HEK293 (cell line): ENCODE data around the gene EHMT1.

Experiments used
- CTCF ChIA-PET: fragments of 350-600 bp; formaldehyde crosslinking; extraction: SDS; loops from one replicate; lab custom pipeline; 2021; ENCODE audit warnings: antibody characterized with exemption; lab: Yijun Ruan, JAX
- POLR2A ChIA-PET: fragments of 300-600 bp; formaldehyde crosslinking; extraction: SDS; loops from one replicate; lab custom pipeline; 2020; ENCODE audit warnings: antibody characterized with exemption, inconsistent platforms; lab: Yijun Ruan, JAX
- H3K27ac ChIP-seq: fragments of 200-500 bp; sonication (Bioruptor generic); 2 replicates; pipeline ENCODE4 v1.5.1; 2014; ENCODE audit warnings: low read depth, low read length, control low read depth, inconsistent platforms; ENCODE audit errors: extremely low read depth
- H3K36me3 ChIP-seq, 2 experiments: fragments of 200-500 bp in 1 of 2; sonication (Bioruptor generic) in 1 of 2; 1 replicate in 1 of 2; 2 replicates in 1 of 2; pipeline ENCODE4 v1.5.1; 2014 to 2017; ENCODE audit warnings: inconsistent platforms in 2 of 2, low read length in 2 of 2; ENCODE audit not compliant: control insufficient read depth in 2 of 2, insufficient read depth in 1 of 2
- H3K4me1 ChIP-seq: fragments of 200-500 bp; sonication (Bioruptor generic); 2 replicates; pipeline ENCODE4 v1.5.1; 2014; ENCODE audit warnings: mild to moderate bottlenecking, low read length, inconsistent platforms; ENCODE audit not compliant: control insufficient read depth, insufficient read depth
- H3K4me3 ChIP-seq: 2 replicates; pipeline ENCODE4 v1.5.1; 2011; ENCODE audit warnings: low read depth, mild to moderate bottlenecking, control low read depth, low read length, moderate library complexity
- H3K9me3 ChIP-seq: fragments of 200-500 bp; sonication (Bioruptor generic); 2 replicates; pipeline ENCODE4 v1.5.1; 2014; ENCODE audit warnings: low read depth, low read length, inconsistent platforms; ENCODE audit not compliant: control insufficient read depth, insufficient read depth
- INSM2 ChIP-seq: fragments of 450-650 bp; formaldehyde crosslinking; IDR thresholded peaks from 2 replicates; pipeline ENCODE4 v1.5.1; 2016; ENCODE audit warnings: missing biosample characterization, missing genetic modification characterization
- KLF7 ChIP-seq: fragments of 450-650 bp; formaldehyde crosslinking; IDR thresholded peaks from 2 replicates; pipeline ENCODE4 v1.5.1; 2016; ENCODE audit warnings: missing biosample characterization, missing genetic modification characterization, borderline replicate concordance
- KLF8 ChIP-seq: fragments of 450-650 bp; formaldehyde crosslinking; IDR thresholded peaks from 2 replicates; pipeline ENCODE4 v1.5.1; 2016; ENCODE audit warnings: missing biosample characterization, missing genetic modification characterization
- MYNN ChIP-seq: fragments of 450-650 bp; formaldehyde crosslinking; IDR thresholded peaks from 2 replicates; pipeline ENCODE4 v1.5.1; 2016; ENCODE audit warnings: missing biosample characterization, missing genetic modification characterization, borderline replicate concordance
- SETDB1 ChIP-seq: IDR thresholded peaks from one replicate; pipeline ENCODE4 v1.6.1; 2017; ENCODE audit warnings: mild to moderate bottlenecking, low read length, moderate library complexity, mixed read lengths; ENCODE audit not compliant: insufficient read length
- ZEB2 ChIP-seq: fragments of 450-650 bp; formaldehyde crosslinking; IDR thresholded peaks from 2 replicates; pipeline ENCODE4 v1.5.1; 2016; ENCODE audit warnings: missing biosample characterization, missing genetic modification characterization
- ZFP69B ChIP-seq: fragments of 450-650 bp; formaldehyde crosslinking; IDR thresholded peaks from 2 replicates; pipeline ENCODE4 v1.5.1; 2016; ENCODE audit warnings: missing biosample characterization, missing genetic modification characterization
- ZIC2 ChIP-seq: fragments of 450-650 bp; formaldehyde crosslinking; IDR thresholded peaks from 2 replicates; pipeline ENCODE4 v1.5.1; 2016; ENCODE audit warnings: missing biosample characterization, missing genetic modification characterization
- ZNF184 ChIP-seq: fragments of 450-650 bp; IDR thresholded peaks from 2 replicates; pipeline ENCODE4 v1.5.1; 2018; ENCODE audit warnings: missing biosample characterization, mild to moderate bottlenecking, missing genetic modification characterization
- ZNF19 ChIP-seq: fragments of 450-650 bp; formaldehyde crosslinking; IDR thresholded peaks from 2 replicates; pipeline ENCODE4; 2016; ENCODE audit warnings: missing biosample characterization, missing genetic modification characterization, low read depth
- ZNF311 ChIP-seq: fragments of 450-650 bp; formaldehyde crosslinking; IDR thresholded peaks from 2 replicates; pipeline ENCODE4 v1.5.1; 2017; ENCODE audit warnings: missing biosample characterization, missing genetic modification characterization, borderline replicate concordance
- ZNF394 ChIP-seq: fragments of 450-650 bp; formaldehyde crosslinking; IDR thresholded peaks from 2 replicates; pipeline ENCODE4 v1.5.1; 2016; ENCODE audit warnings: missing biosample characterization, missing genetic modification characterization, mild to moderate bottlenecking, moderate library complexity, borderline replicate concordance
- ZNF416 ChIP-seq: fragments of 450-650 bp; formaldehyde crosslinking; IDR thresholded peaks from 2 replicates; pipeline ENCODE4 v1.5.1; 2016; ENCODE audit warnings: missing biosample characterization, missing genetic modification characterization
- ZNF48 ChIP-seq: fragments of 450-650 bp; formaldehyde crosslinking; IDR thresholded peaks from 2 replicates; pipeline ENCODE4 v1.5.1; 2016; ENCODE audit warnings: missing biosample characterization, missing genetic modification characterization
- ZNF555 ChIP-seq: fragments of 450-650 bp; formaldehyde crosslinking; conservative IDR thresholded peaks from 2 replicates; pipeline ENCODE4 v1.5.1; 2017; ENCODE audit warnings: missing biosample characterization, mild to moderate bottlenecking, missing genetic modification characterization, inconsistent platforms
- ZNF561 ChIP-seq: fragments of 450-650 bp; IDR thresholded peaks from 2 replicates; pipeline ENCODE4 v1.5.1; 2018; ENCODE audit warnings: missing biosample characterization, missing genetic modification characterization, borderline replicate concordance
- ZNF585B ChIP-seq: fragments of 450-650 bp; formaldehyde crosslinking; IDR thresholded peaks from 2 replicates; pipeline ENCODE4 v1.5.1; 2016; ENCODE audit warnings: missing biosample characterization, missing genetic modification characterization
- ZNF621 ChIP-seq: fragments of 450-650 bp; formaldehyde crosslinking; IDR thresholded peaks from 2 replicates; pipeline ENCODE4 v1.5.1; 2017; ENCODE audit warnings: missing biosample characterization, missing genetic modification characterization
- ZNF792 ChIP-seq: fragments of 450-650 bp; formaldehyde crosslinking; IDR thresholded peaks from 2 replicates; pipeline ENCODE4 v1.5.1; 2016; ENCODE audit warnings: missing biosample characterization, missing genetic modification characterization
- ZSCAN5A ChIP-seq: fragments of 450-650 bp; formaldehyde crosslinking; IDR thresholded peaks from 2 replicates; pipeline ENCODE4 v1.5.1; 2016; ENCODE audit warnings: missing biosample characterization, missing genetic modification characterization
- TF ChIP-seq, protein P1 (sequence below): fragments of 450-650 bp; formaldehyde crosslinking; IDR thresholded peaks from 2 replicates; pipeline ENCODE4 v1.5.1; 2017; ENCODE audit warnings: missing biosample characterization, missing genetic modification characterization

EHMT1 gene

DNA sequence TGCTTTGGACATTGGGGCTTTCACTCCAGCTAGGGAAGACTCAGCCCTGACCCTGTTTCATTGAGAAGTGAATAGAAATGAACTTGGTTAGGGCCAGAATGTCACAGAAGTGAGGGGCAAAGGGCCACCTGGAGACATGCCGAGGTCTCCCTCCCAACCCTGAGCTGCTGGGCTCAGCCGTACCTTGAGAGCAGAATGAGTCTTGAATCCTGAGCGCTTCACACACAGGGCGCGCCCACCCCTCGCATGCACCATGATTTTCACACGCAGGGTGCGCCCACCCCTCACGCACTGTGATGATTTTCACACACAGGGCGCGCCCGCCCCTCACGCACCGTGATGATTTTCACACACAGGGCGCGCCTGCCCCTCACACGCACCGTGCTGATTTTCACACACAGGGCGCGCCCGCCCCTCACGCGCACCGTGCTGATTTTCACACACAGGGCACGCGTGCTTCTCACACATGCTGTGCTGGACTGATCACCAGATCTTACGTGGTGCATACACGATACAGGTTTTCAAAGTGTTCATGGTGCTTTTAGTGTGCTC is 99.0 kb downstream of the EHMT1 start:
- Histone ChIP-seq H3K27ac (no peak overlapping the region), H3K9me3 (no peaks in the 10 kb centered on the region), H3K4me3 (no peak overlapping the region), H3K4me1 (no peaks in the 10 kb centered on the region), H3K36me3 (peaks cover 6 to 39% of the 10 kb centered on the region in 2 experiments; a peak in 2 of 3 replicates)
- POLR2A ChIA-PET = no interaction called here
- CTCF ChIA-PET = no interaction called here
- TF ChIP-seq ZFP69B (tag by site-specific recombination) = no peak
- 0 out of 2 replicates have a peak, but pooled peaks have one; percentile 32 for TF ChIP-seq KLF7 (tag by site-specific recombination)
- 0 out of 2 replicates have a peak, but pooled peaks have one; percentile 55 for TF ChIP-seq KLF8
- TF ChIP-seq ZNF621 (tag by site-specific recombination) = no peak
- TF ChIP-seq ZEB2 (tag by site-specific recombination) = no peak
- no peak for TF ChIP-seq MYNN
- no peak for TF ChIP-seq ZNF19 (tag by site-specific recombination)
- TF ChIP-seq SETDB1 = peak; percentile 15
- TF ChIP-seq ZSCAN5A (tag by site-specific recombination) = no peak

DNA sequence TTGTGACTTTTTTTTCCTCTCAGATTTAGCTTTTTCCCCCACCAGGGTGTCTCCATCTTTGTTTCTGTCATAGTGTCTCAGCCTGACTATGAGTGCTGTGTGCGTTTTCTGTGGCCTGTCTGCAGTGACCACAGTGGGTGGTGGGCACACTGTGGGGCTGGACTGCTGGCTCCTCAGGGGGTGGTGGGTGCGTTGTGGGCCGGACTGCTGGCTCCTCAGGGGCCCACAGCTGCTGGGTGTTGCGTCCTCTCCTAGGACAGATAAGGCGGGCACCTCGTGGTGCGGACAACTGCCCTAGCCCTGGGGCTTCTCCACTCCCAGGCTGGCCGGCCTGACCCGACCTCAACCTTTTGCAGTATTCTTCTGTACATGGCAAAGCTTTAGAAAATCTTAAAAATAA is 100.4 kb downstream of the EHMT1 start:
- no peak overlapping the region for H3K27ac ChIP-seq

DNA sequence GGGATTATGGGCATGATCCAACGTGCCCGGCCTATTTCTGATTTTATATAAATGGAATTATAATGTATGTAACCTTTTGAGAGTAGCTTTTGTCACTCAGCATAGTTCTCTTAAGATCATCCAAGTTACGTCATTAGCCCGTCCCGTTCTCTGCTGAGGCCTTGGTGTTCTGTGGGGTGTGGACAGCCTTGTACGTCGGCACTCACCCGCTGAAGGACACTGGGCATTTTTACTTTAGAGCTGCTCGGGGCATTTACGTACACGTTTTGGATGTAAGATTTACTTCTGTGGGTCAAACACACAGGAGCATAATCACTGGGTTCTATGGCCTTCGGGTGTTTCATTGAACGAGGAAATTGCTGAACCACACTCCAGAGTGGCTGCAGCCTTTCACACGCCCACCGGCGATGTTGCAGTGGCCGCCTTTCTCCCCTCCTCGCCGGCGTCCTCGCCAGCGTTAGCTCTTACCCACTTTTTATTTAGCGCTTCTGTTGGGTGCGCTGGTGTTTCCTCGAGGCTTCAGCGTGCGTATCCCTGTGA is 101.8 kb downstream of the EHMT1 start:
- Histone ChIP-seq H3K4me1 (no peaks in the 10 kb centered on the region), H3K36me3 (peaks cover 0 to 36% of the 10 kb centered on the region in 2 experiments; a peak in 1 of 3 replicates), H3K27ac (peak overlapping the region; percentile 33; the same call in 1 of the 2 replicates), H3K4me3 (no peak overlapping the region), H3K9me3 (no peaks in the 10 kb centered on the region)
- ChIA-PET POLR2A (no interaction called here), CTCF (interaction anchor here (1.1 kb wide), 1 partner anchor 11 kb away, joined by 3 read pairs; no protein-coding TSS in a partner anchor)
- no peak for TF ChIP-seq ZNF555
- peak; percentile 28; the same call in 1 of the 2 replicates for TF ChIP-seq ZNF394 (tag by site-specific recombination)
- peak; percentile 89 for TF ChIP-seq ZNF184 (tag by site-specific recombination)
- no peak for TF ChIP-seq ZNF792
- TF ChIP-seq INSM2 = no peak
- no peak for TF ChIP-seq ZNF48 (tag by site-specific recombination)
- TF ChIP-seq ZNF561 (tag by site-specific recombination) = no peak
- no peak for TF ChIP-seq ZNF311 (tag by site-specific recombination)
- no peak for TF ChIP-seq ZNF585B
- no peak for TF ChIP-seq ZNF416

More for the DNA sequence above, 100.4 kb downstream of the EHMT1 start:
- H3K36me3 ChIP-seq = peaks cover 4 to 39% of the 10 kb centered on the region in 2 experiments; a peak in 2 of 3 replicates
- TF ChIP-seq, protein P1, sequence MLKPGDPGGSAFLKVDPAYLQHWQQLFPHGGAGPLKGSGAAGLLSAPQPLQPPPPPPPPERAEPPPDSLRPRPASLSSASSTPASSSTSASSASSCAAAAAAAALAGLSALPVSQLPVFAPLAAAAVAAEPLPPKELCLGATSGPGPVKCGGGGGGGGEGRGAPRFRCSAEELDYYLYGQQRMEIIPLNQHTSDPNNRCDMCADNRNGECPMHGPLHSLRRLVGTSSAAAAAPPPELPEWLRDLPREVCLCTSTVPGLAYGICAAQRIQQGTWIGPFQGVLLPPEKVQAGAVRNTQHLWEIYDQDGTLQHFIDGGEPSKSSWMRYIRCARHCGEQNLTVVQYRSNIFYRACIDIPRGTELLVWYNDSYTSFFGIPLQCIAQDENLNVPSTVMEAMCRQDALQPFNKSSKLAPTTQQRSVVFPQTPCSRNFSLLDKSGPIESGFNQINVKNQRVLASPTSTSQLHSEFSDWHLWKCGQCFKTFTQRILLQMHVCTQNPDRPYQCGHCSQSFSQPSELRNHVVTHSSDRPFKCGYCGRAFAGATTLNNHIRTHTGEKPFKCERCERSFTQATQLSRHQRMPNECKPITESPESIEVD = no peak
- TF ChIP-seq ZIC2 (tag by site-specific recombination) (peak; percentile 94), ZNF394 (tag by site-specific recombination) (no peak)
- TF ChIP-seq, all 188 proteins: peak for 1
- H3K4me3 ChIP-seq = no peak overlapping the region
- no peaks in the 10 kb centered on the region for H3K4me1 ChIP-seq
- POLR2A ChIA-PET = no interaction called here
- H3K9me3 ChIP-seq = no peaks in the 10 kb centered on the region
- CTCF ChIA-PET = no interaction called here
